HG02981 (cell line): ENCODE measurements around the gene ATP1B1.
"Not testable (repeated sequence)": the region's sequence is repeated elsewhere in the genome, so short reads cannot be mapped to it uniquely, and the experiment has no call there.

Experiments
- ATAC-seq: cut with Tn5 transposase; IDR thresholded peaks from one replicate; pipeline ENCODE4 v1.9.1; 2021; ENCODE audit warnings: mild to moderate bottlenecking, moderate library complexity; ENCODE audit not compliant: unreplicated experiment

The ATP1B1 gene

GRCh38 chr1:169138866-169139670, 32.6 kb downstream of the ATP1B1 start:
- peak; percentile 94 for ATAC-seq

- no peak for ATAC-seq
Observed at GRCh38 chr1:169141356-169141755, 34.9 kb downstream of the ATP1B1 start.

GRCh38 chr1:169142129-169142528, 35.6 kb downstream of the ATP1B1 start:
- ATAC-seq: no peak

- ATAC-seq: no peak
Observed at GRCh38 chr1:169143346-169143745, 36.9 kb downstream of the ATP1B1 start.

GRCh38 chr1:169143984-169144383, 37.5 kb downstream of the ATP1B1 start:
- ATAC-seq: no peak

GRCh38 chr1:169144941-169145626, 38.6 kb downstream of the ATP1B1 start:
- no peak for ATAC-seq

- no peak for ATAC-seq
Observed at GRCh38 chr1:169146576-169147214, 40.2 kb downstream of the ATP1B1 start.

- ATAC-seq: peak; percentile 76
Observed at GRCh38 chr1:169148472-169149252, 42.2 kb downstream of the ATP1B1 start.

- ATAC-seq: no peak
Observed at GRCh38 chr1:169149555-169150286, 43.2 kb downstream of the ATP1B1 start.

GRCh38 chr1:169150641-169151337, 44.3 kb downstream of the ATP1B1 start:
- no peak for ATAC-seq

- ATAC-seq: no peak
Observed at GRCh38 chr1:169151338-169151837, 44.9 kb downstream of the ATP1B1 start.

GRCh38 chr1:169155675-169156074, 49.2 kb downstream of the ATP1B1 start:
- ATAC-seq: no peak

- ATAC-seq: no peak
Observed at GRCh38 chr1:169156580-169156979, 50.1 kb downstream of the ATP1B1 start.

- no peak for ATAC-seq
Observed at GRCh38 chr1:169160845-169161495, 54.5 kb downstream of the ATP1B1 start.

GRCh38 chr1:169161496-169162194, 55.2 kb downstream of the ATP1B1 start:
- ATAC-seq: peak; percentile 78

GRCh38 chr1:169163059-169163458, 56.6 kb downstream of the ATP1B1 start:
- no peak for ATAC-seq

GRCh38 chr1:169175461-169175860, 69.0 kb downstream of the ATP1B1 start:
- ATAC-seq: no peak

GRCh38 chr1:169179431-169179830, 72.9 kb downstream of the ATP1B1 start:
- not testable (repeated sequence) for ATAC-seq
